KOPT-K1 (cell line): Measurements from ENCODE around the gene GMEB2.

Experiments used
- H3K27ac ChIP-seq: fragments of 200-600 bp; sonication (generic); 2 replicates; pipeline ENCODE4 v1.5.1; 2016; ENCODE audit warnings: antibody characterized with exemption, mild to moderate bottlenecking, low read depth, low read length; ENCODE audit not compliant: poor library complexity, severe bottlenecking
- H3K36me3 ChIP-seq: fragments of 200-600 bp; sonication (generic); 2 replicates; pipeline ENCODE4 v1.5.1; 2017; ENCODE audit warnings: antibody characterized with exemption, mild to moderate bottlenecking, low read length, moderate library complexity; ENCODE audit not compliant: insufficient read depth
- H3K9me3 ChIP-seq: fragments of 200-600 bp; sonication (generic); 2 replicates; pipeline ENCODE4 v1.5.1; 2017; ENCODE audit warnings: antibody characterized with exemption, low read length, mild to moderate bottlenecking; ENCODE audit not compliant: insufficient read depth, poor library complexity, severe bottlenecking

Gene GMEB2

GRCh38 chr20:63597651-63598478, 29.0 kb downstream of the GMEB2 start:
- no peak overlapping the region for H3K27ac ChIP-seq
- H3K9me3 ChIP-seq = peaks cover 12% of the 10 kb centered on the region
- H3K36me3 ChIP-seq = peaks cover 96% of the 10 kb centered on the region

- H3K36me3 ChIP-seq = peaks cover 97% of the 10 kb centered on the region
- no peaks in the 10 kb centered on the region for H3K9me3 ChIP-seq
- no peak overlapping the region for H3K27ac ChIP-seq
Measured at GRCh38 chr20:63596423-63596822, 30.5 kb downstream of the GMEB2 start.

- no peak overlapping the region for H3K27ac ChIP-seq
- no peaks in the 10 kb centered on the region for H3K9me3 ChIP-seq
- H3K36me3 ChIP-seq = peaks cover 97% of the 10 kb centered on the region
Measured at GRCh38 chr20:63595416-63596127, 31.3 kb downstream of the GMEB2 start.

GRCh38 chr20:63594043-63594561, 32.8 kb downstream of the GMEB2 start:
- no peaks in the 10 kb centered on the region for H3K9me3 ChIP-seq
- no peak overlapping the region for H3K27ac ChIP-seq
- peaks cover 99% of the 10 kb centered on the region for H3K36me3 ChIP-seq

GRCh38 chr20:63592661-63593060, 34.2 kb downstream of the GMEB2 start:
- Histone ChIP-seq H3K36me3 (peaks cover 87% of the 10 kb centered on the region), H3K9me3 (no peaks in the 10 kb centered on the region), H3K27ac (no peak overlapping the region)

- Histone ChIP-seq H3K36me3 (peaks cover 79% of the 10 kb centered on the region), H3K27ac (no peak overlapping the region), H3K9me3 (no peaks in the 10 kb centered on the region)
Measured at GRCh38 chr20:63591786-63592355, 35.0 kb downstream of the GMEB2 start.

GRCh38 chr20:63591147-63591533, 35.8 kb downstream of the GMEB2 start:
- Histone ChIP-seq H3K27ac (no peak overlapping the region), H3K36me3 (peaks cover 72% of the 10 kb centered on the region), H3K9me3 (no peaks in the 10 kb centered on the region)

GRCh38 chr20:63590218-63591146, 36.4 kb downstream of the GMEB2 start:
- Histone ChIP-seq H3K27ac (no peak overlapping the region), H3K36me3 (peaks cover 66% of the 10 kb centered on the region), H3K9me3 (no peaks in the 10 kb centered on the region)

- H3K36me3 ChIP-seq = peaks cover 56% of the 10 kb centered on the region
- H3K9me3 ChIP-seq = no peaks in the 10 kb centered on the region
- H3K27ac ChIP-seq = no peak overlapping the region
Measured at GRCh38 chr20:63589261-63590217, 37.4 kb downstream of the GMEB2 start.

- Histone ChIP-seq H3K9me3 (no peaks in the 10 kb centered on the region), H3K27ac (no peak overlapping the region), H3K36me3 (peaks cover 48% of the 10 kb centered on the region)
Measured at GRCh38 chr20:63588641-63589041, 38.3 kb downstream of the GMEB2 start.

GRCh38 chr20:63587776-63588591, 38.9 kb downstream of the GMEB2 start:
- H3K36me3 ChIP-seq = peaks cover 41% of the 10 kb centered on the region
- no peaks in the 10 kb centered on the region for H3K9me3 ChIP-seq
- H3K27ac ChIP-seq = no peak overlapping the region

- Histone ChIP-seq H3K36me3 (peaks cover 34% of the 10 kb centered on the region), H3K27ac (no peak overlapping the region), H3K9me3 (no peaks in the 10 kb centered on the region)
Measured at GRCh38 chr20:63587256-63587655, 39.6 kb downstream of the GMEB2 start.

GRCh38 chr20:63586797-63587196, 40.1 kb downstream of the GMEB2 start:
- Histone ChIP-seq H3K27ac (no peak overlapping the region), H3K9me3 (no peaks in the 10 kb centered on the region), H3K36me3 (peaks cover 29% of the 10 kb centered on the region)
